HL-60/S4 (cell line): ENCODE results near the gene NHSL2.

ENCODE experiments used
- in situ Hi-C: fragments of 300-500 bp; cut with MboI; formaldehyde crosslinking; loops from 2 replicates; pipeline ENCODE4 v1.14.3; 2022; ENCODE audit warnings: low sequenced_read_pairs

Gene NHSL2

DNA sequence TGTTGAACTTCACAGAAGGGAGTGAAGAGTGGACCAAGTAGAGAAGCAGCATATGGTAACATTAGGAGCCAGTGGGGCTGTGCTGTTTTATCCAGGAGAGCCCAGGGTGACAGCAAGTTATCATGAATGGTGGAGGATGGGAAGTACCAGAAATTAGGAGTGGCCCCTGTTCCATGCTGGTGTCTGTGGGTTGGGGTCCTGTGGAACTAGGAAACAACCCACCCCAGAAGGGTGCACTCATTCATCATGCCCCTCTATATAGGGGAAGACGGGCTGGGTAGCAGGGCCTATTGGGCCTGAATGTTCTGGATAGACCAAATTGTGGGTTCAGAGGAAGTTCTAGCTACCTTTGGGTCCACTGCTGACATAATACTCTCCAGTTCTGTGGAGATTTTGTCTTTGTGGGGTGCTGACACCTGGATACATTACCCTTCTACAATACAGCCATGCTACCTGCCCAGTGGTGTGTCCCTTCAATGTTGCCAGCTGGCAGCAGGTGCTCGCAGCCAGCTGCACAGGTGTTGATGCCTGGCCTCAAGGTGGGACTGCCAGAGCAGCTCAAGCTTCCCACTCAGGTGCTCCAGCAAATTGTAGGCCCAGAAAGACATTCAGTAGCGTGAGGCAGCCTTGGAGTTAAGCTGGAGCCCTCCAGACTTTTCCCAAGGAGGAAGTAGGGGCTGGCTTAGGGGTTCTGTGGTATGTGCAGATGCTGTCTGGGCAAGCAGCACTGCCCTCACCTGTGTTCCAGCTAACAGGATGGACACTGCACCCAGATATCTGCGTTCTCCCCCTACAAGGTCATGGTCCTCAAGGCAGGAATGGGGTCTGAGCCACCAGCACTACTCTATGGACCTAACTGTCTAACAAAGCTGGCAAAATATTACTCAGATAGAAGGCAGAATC is 106.5 kb downstream of the NHSL2 start:
- in situ Hi-C loops = no loop called here

DNA sequence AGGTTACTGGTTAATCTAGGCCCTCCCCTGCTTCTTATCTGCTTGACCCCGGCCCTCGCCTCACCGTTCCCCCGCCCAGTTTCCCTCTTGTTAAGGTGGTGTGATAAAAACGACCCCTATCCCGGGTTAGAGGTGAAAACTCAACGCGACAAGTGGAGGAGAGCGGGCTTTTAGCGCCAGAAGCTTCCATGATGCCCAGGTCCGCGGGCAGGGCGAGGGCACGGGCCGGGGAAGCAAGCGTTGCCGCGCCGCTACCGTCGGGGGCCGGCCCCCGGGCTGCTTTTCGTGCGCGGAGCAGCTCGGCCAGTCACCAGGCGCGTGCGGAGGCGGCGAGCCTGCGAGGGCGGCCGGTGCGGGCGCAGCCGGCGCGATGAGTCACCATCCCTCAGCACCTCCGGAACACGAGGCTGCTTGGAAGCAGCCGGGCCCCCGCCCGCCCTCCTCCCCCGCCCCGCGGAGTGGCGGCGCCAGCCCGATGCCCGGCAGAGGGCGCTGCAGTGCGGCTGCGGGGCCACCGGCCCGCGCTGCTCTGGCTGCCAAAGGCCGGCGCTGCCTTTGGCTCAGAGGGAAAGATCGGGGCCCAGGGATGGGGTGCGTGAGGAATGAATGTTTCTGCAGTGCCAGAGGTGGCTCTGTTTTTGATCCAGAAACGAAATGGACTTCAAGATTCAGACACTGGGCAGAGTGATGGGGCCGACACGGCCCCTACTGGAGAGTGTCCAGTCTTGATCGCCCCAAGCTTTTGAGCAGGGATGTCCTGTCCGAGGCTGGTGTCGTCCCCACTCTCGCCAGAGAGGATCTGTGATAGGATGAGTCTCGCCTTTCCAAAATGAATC is 107.8 kb downstream of the NHSL2 start:
- in situ Hi-C loops = no loop called here

DNA sequence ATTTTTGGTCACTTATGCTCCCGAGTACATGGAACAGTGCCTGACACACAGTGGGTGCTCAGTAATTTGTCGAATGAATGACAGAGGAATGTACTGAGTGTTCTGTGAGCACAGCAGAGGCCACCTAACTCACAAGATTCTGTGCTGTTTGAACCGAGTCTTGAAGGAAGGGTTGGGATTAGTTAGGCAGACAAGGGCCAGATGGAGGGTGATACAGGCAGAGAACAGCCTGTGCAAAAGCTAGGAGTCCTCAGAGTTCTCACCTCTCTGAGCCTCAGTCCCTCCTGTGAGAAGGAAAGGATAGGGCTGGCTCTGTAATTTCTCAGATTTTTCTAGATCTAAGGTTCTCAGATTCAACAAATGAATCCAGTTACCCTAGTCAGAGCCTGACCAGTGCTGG is 108.8 kb downstream of the NHSL2 start:
- in situ Hi-C loops = no loop called here

GRCh38 chrX:72020204-72020603 is 109.6 kb downstream of the NHSL2 start:
- in situ Hi-C loops = no loop called here

DNA sequence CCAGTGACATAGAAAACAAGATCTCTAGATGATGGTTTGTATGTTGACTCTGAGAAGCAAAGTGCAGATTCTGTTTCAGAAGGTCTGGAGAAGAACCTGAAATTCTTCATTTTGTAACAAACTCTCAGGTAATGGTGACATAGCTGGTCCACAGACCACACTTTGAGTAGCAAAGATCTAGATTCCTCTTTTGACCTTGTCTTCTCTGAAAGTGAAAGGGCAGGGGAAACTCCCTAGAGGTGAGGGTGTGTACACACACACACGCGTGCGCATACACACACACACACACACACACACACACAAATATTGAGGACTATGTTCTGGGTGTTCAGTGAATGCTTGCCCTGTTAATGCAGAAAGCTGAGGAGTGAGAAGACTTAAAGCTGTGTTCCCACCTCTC is 110.1 kb downstream of the NHSL2 start:
- in situ Hi-C loops = no loop called here

GRCh38 chrX:72021975-72022374 is 111.3 kb downstream of the NHSL2 start:
- in situ Hi-C loops = no loop called here

DNA sequence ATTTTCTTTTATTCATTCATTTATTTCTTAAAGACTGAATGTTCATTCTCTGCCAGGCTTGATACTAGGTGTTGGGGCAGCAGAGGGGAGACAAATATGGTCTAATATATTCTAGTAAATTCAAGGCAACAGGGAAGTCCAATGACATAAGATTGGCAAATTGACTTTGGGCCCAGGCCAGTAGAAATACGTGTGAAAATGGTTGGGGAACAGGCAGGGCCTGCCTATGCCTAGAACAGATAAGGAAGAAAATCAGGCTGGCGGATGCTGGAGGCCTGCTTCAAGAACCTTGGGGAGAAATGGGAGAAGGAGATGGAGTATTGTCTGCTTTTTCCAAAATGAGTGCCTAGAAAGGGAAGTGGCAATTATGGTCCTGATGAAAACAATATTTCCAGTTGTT is 112.4 kb downstream of the NHSL2 start:
- in situ Hi-C loops = no loop called here

DNA sequence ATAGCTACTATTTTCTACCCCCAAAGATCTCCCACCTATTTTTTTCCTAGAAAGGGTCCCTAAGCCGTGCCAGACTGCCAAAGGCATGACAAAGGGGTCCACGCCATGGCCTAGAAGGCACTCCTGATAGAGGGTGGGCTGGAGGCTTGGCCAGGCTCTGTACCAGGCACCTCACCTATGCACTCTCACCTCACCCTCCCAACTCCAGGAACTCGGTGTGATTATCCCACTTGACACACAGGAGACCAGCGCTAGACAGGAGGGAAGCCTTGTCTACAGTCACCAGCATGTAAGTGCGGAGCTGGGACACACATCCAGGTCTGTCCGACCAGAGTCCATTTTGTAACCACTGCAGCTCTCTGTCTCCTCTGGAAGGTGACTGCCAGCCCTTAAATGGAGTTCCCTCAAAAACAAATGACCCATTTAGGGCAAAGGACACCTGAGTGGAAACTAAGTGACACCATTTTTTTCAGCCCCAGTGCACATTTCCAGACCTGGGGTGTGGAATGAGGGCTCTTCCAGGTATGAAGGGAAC is 114.7 kb downstream of the NHSL2 start:
- in situ Hi-C loops = no loop called here

- in situ Hi-C loops = no loop called here
Observed at GRCh38 chrX:72026341-72027023, 115.8 kb downstream of the NHSL2 start.

- in situ Hi-C loops = no loop called here
Observed at GRCh38 chrX:72027024-72027913, 116.6 kb downstream of the NHSL2 start.

DNA sequence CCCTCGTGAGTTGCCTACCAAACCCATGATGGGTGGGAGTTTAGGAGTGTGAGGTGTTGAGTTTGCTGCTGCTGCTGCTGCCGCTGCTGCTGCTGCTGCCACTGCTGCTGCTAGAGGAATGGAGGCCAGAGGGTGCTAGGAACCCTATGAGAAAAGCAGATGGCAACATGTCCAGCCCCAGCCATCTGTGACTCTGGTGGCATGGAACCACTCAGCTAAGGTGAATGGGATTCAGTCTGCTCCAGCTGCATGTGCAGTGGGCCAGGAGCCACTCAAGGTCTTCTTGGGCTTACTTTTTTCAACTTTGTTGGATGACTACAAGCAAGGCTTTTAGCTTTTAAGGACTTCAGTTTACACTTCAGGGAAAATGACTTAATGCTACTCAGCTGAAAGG is 117.3 kb downstream of the NHSL2 start:
- in situ Hi-C loops = no loop called here

DNA sequence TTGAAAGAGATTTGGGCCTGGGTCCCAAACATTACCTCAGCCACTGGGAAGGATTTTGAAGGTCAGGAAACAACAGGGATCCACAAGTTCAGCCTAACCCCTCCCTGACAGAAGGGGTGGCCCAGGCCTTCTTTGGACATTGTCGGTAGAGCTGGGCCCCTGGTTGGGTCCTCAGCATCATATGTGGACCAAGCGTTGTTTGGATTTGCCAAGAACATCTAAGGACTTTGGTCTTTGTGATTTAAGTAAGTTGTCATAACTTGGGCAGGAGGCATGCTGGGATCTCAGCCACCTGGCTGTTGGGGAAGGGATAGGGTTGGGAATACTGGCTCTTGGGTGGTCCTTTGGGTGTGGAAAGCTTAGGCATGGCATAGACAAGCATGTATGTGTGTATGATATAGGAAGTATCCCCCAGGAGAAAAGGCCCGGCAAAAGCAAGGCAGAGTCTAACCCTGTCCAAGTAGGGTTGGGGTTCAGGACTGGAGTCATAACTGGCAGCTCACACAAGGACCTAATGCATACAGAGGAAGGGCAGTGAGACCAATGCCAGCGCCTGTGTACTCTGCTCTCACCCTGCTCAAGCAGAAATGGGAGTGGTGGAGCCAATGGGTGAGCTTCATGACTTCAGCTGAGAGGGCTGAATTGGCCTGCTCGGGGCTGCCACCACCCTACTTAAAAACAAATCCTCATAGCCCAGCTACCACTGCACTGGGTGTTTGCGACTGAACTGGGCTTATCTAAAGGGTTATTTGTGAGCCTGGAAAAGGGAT is 118.2 kb downstream of the NHSL2 start:
- in situ Hi-C loops = no loop called here

DNA sequence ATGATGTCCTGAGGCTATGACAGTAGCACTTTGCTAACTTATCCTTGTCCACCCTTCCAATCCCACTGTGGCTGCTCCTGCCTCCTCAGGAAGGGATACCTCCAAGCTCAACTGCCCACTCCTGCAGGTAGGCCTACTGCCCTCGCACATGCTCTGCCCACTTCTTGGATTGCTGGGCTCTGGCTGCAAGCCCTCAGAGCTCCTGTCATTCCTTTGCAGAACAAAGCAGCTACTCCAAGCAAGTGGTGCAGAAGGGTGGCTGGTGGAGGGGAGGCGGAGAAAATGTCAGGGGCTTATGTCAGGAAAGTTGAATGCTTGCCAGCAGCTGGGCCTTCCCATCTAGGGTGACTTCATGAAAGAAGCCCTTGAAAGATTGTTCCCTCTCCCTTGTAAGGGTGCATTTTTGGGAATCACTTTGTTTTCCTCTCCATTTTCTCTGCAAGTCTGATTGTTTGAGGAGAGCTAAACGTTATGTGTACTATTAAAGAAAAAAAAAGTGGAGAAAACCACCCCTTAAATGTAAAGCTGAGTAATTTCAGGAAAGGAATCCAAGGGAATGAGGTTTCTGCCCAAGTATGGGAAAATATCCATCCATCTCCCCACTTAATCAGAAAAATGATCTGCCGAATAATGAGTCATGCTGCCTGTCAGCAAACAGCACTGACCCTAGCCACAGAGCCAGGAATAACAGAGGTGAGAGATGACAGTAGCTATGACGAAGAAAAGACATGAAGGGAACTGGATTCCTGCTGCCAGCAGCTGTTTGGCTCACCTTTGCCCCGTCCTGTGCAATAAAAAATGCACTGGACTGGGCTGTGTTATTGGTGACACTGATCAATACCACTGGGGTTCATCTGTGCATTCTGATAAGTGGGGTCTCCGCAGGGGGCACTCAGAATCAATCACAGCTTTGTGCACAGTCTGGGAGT is 119.1 kb downstream of the NHSL2 start:
- in situ Hi-C loops = no loop called here

- in situ Hi-C loops = no loop called here
Observed at GRCh38 chrX:72030431-72030830, 119.8 kb downstream of the NHSL2 start.

GRCh38 chrX:72031118-72031517 is 120.5 kb downstream of the NHSL2 start:
- in situ Hi-C loops = no loop called here

- in situ Hi-C loops = no loop called here
Observed at GRCh38 chrX:72031634-72032033, 121.0 kb downstream of the NHSL2 start.

GRCh38 chrX:72037601-72038000 is 127.0 kb downstream of the NHSL2 start:
- in situ Hi-C loops = no loop called here

DNA sequence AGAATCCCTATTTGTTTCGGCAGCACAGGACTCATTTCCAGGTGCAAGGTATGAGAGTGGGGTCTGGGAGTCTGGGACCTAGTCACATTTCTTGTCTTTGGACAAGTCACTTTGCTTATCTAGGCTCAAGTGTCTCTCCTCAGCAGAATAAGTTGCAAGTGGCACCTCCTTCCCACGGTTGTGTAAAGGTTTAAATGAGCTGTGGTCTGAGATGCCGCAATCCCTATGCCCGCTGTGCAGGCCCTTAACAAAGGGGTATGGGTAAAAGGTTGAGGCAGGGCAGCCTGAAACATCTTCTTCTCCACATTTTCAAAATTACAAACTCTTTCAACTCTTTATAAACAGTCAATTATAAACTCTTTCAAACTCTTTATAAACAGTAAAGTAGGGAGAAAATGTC is 127.4 kb downstream of the NHSL2 start:
- in situ Hi-C loops = no loop called here
